GM23338 (cell line): ENCODE measurements around the gene MACROD1.

Source experiments
- CREB1 ChIP-seq: fragments of 250-450 bp; sonication (Bioruptor Pico); IDR thresholded peaks from 2 replicates; pipeline ENCODE4 v1.5.0; 2020; ENCODE audit warnings: low read depth, mild to moderate bottlenecking, moderate library complexity
- CTCF ChIP-seq, 2 experiments: fragments of 200-600 bp in 1 of 2; sonication (generic) in 1 of 2; conservative IDR thresholded peaks; 2 replicates each; pipeline versions ENCODE4 v1.5.1 to v1.6.1; 2016 to 2017; ENCODE audit warnings: antibody characterized with exemption in 2 of 2, low read depth in 2 of 2, mild to moderate bottlenecking in 2 of 2, moderate library complexity in 1 of 2
- EZH2 ChIP-seq: fragments of 200-600 bp; sonication (generic); IDR thresholded peaks from one replicate; pipeline ENCODE4 v1.8.0; 2017; ENCODE audit warnings: antibody characterized with exemption, mild to moderate bottlenecking, low read depth; ENCODE audit not compliant: unreplicated experiment
- JUNB ChIP-seq: IDR thresholded peaks from one replicate; pipeline ENCODE4 v1.6.1; 2016; ENCODE audit warnings: antibody characterized with exemption; ENCODE audit not compliant: unreplicated experiment
- POLR2AphosphoS5 ChIP-seq: IDR thresholded peaks from 2 replicates; pipeline ENCODE4 v1.6.1; 2016; ENCODE audit warnings: antibody characterized with exemption, low read depth
- REST ChIP-seq: IDR thresholded peaks from one replicate; pipeline ENCODE4 v1.6.1; 2018; ENCODE audit warnings: antibody characterized with exemption; ENCODE audit not compliant: unreplicated experiment
- STAT1 ChIP-seq: IDR thresholded peaks from one replicate; pipeline ENCODE4 v1.6.1; 2016; ENCODE audit warnings: antibody characterized with exemption; ENCODE audit not compliant: unreplicated experiment
- ZNF114 ChIP-seq: fragments of 250-450 bp; sonication (Bioruptor Pico); IDR thresholded peaks from 2 replicates; pipeline ENCODE4 v1.5.0; 2020; ENCODE audit warnings: mild to moderate bottlenecking, moderate library complexity

GRCh38 chr11:64198511-64198910 lies 32.6 kb upstream of the MACROD1 start:
- TF ChIP-seq POLR2AphosphoS5 (no peak), ZNF114 (CRISPR knock-in tag) (no peak), CREB1 (no peak), CTCF (conservative IDR thresholded peaks at IDR 0.05; ENCODE audit: low read depth in 2 of 2) (no peak), STAT1 (no peak), REST (no peak), JUNB (no peak), EZH2 (no peak)
